NCI-H1105 treated with DMSO at 0.1 percent for 48 hours (cell line): ENCODE results near the gene BST1.

Experiments
- DNase-seq: peaks from one replicate; lab custom pipeline; 2025; lab: John Stamatoyannopoulos, UW

Gene BST1

DNA sequence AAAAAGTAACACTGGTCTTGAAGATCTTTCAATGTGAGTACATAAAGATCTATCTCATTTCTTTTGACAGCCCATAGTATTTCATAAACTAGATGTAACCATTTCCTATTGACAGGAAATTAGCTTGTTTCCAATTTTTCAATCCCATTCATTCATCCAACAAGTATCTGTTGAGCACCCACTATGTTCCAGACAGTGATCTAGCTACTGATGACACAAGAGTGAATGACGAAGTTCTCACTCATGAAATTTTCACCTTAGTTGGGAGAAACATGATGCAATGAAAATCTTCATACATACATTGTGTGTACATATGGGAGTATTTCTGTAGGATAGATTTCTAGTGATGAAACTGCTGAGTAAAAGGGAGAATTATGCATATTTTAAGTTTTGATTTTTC, 76.9 kb downstream of the BST1 start:
- DNase-seq = no peak

DNA sequence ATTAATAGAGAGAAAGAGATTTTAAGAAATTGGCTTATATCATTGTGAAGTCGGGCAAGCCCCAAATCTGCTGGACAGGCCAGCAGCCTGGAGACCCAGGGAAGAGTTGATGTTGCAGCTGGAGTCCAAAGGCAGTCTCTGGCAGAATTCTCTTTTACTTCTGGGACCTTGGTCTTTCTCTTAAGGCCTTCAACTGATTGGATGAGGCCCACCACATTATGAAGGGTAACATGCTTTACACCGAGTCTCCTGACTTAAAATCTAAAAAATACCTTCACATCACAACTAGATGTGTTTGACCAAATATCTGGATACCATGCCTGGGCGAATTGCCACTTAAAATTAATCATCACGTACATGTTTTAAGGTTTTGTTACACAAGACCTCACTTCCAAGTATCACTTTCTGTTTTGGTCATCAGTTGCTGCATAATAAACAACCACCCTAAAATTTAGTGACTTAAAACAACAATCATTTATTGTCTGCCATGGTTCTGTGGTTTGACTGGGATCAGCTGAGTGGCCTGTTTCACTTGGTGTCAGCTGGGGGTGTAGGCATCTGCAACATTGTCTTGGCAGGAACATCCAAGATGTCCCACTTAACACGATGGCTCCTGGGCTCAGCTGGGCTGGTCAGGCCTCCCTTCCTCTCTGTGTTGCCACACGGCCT, 78.7 kb downstream of the BST1 start:
- DNase-seq = no peak
